ENCODE results near the gene RFC2.

- no peak for TF ChIP-seq CTCF (IDR thresholded peaks at IDR 0.05)
- TF ChIP-seq POLR2A (IDR thresholded peaks at IDR 0.05): no peak
These were observed 46.7 kb upstream of the RFC2 start for GRCh38 chr7:74300926-74301325.
